GM18873 (cell line): ENCODE data around the gene ZNF217.
"Not testable (repeated sequence)": the region's sequence is repeated elsewhere in the genome, so short reads cannot be mapped to it uniquely, and the experiment has no call there.

Experiments used
- ATAC-seq: cut with Tn5 transposase; IDR thresholded peaks from one replicate; pipeline ENCODE4 v1.9.1; 2021; ENCODE audit warnings: mild to moderate bottlenecking, moderate library complexity, moderate number of reproducible peaks; ENCODE audit not compliant: unreplicated experiment, low FRiP score

ZNF217 gene

GRCh38 chr20:53570446-53571276, 23.0 kb downstream of the ZNF217 start:
- no peak for ATAC-seq

GRCh38 chr20:53569606-53570307, 23.9 kb downstream of the ZNF217 start:
- no peak for ATAC-seq

GRCh38 chr20:53569005-53569404, 24.6 kb downstream of the ZNF217 start:
- no peak for ATAC-seq

- no peak for ATAC-seq
Measured at GRCh38 chr20:53568351-53568750, 25.3 kb downstream of the ZNF217 start.

GRCh38 chr20:53567379-53567917, 26.2 kb downstream of the ZNF217 start:
- ATAC-seq, result no peak

GRCh38 chr20:53566623-53567022, 27.0 kb downstream of the ZNF217 start:
- not testable (repeated sequence) for ATAC-seq

- ATAC-seq, result no peak
Measured at GRCh38 chr20:53565254-53565653, 28.4 kb downstream of the ZNF217 start.

GRCh38 chr20:53562104-53562764, 31.4 kb downstream of the ZNF217 start:
- not testable (repeated sequence) for ATAC-seq

- ATAC-seq, result no peak
Measured at GRCh38 chr20:53561505-53561904, 32.1 kb downstream of the ZNF217 start.

- no peak for ATAC-seq
Measured at GRCh38 chr20:53559816-53560215, 33.8 kb downstream of the ZNF217 start.

GRCh38 chr20:53557130-53557529, 36.5 kb downstream of the ZNF217 start:
- no peak for ATAC-seq

- no peak for ATAC-seq
Measured at GRCh38 chr20:53556267-53556897, 37.3 kb downstream of the ZNF217 start.

GRCh38 chr20:53555816-53556215, 37.8 kb downstream of the ZNF217 start:
- no peak for ATAC-seq

- no peak for ATAC-seq
Measured at GRCh38 chr20:53555081-53555480, 38.6 kb downstream of the ZNF217 start.

- not testable (repeated sequence) for ATAC-seq
Measured at GRCh38 chr20:53552572-53552893, 41.1 kb downstream of the ZNF217 start.

GRCh38 chr20:53551719-53552571, 41.7 kb downstream of the ZNF217 start:
- ATAC-seq, result not testable (repeated sequence)

- ATAC-seq, result no peak
Measured at GRCh38 chr20:53550280-53551187, 43.1 kb downstream of the ZNF217 start.

GRCh38 chr20:53547664-53548239, 45.9 kb downstream of the ZNF217 start:
- ATAC-seq, result no peak
